Measurements from ENCODE around the gene TFIP11. TPM values are rescaled to one million over a fixed set of nuclear protein-coding genes. Genes with fewer than 3 reads are reported as not detected.

TFIP11 gene
- total and polyA plus RNA-seq, 2 of the 13 experiments (the other 11 are each of a cell fraction or from before 2014, with no cell fraction given), result 15.4 to 22.8 TPM

GRCh38 chr22:26516503-26516902 is 4.2 kb upstream of the TFIP11 start:
- ChIA-PET CTCF (ENCODE audit: low intra/inter-chr PET ratio, low total read pairs) (no interaction called here), POLR2A (no interaction called here)
- Histone ChIP-seq H3K27me3 (ENCODE audit: control insufficient read depth in 1 of 2, insufficient read depth in 2 of 2, low read length in 2 of 2) (no peaks in the 10 kb centered on the region; a peak in 1 of 5 replicates), H3K36me3 (replicated peaks in 1 of 2; ENCODE audit: control insufficient read depth in 1 of 2, insufficient read depth in 2 of 2, low read length in 2 of 2) (no peaks in the 10 kb centered on the region), H3K9ac (ENCODE audit: insufficient read depth, low read depth, low read length) (no peak overlapping the region), H2AFZ (ENCODE audit: low read length) (no peak overlapping the region), H3K4me1 (ENCODE audit: insufficient read depth, low read length) (peaks cover 29% of the 10 kb centered on the region), H3K27ac (ENCODE audit: extremely low read length, insufficient read depth, low read length) (no peak overlapping the region), H3K4me2 (ENCODE audit: low read depth, low read length) (no peak overlapping the region), H3K4me3 (replicated peaks in 1 of 3; ENCODE audit: insufficient read depth in 1 of 3, low read depth in 2 of 3, low read length in 3 of 3) (no peak overlapping the region), H3K79me2 (ENCODE audit: insufficient read depth, low read length) (peaks cover 14% of the 10 kb centered on the region), H3K9me3 (ENCODE audit: low read length) (no peaks in the 10 kb centered on the region), H4K20me1 (ENCODE audit: insufficient read depth, low read length) (no peaks in the 10 kb centered on the region)
- no peak for ATAC-seq
- WGBS (ENCODE audit: low lambda C conversion rate), result 100% methylated on average over 1 of the region's 1 CpG
- in situ Hi-C loops (cut with HindIII; ENCODE audit: extremely low pct_ligation_motif_present, low pct_unique_long_range_greater_than_20kb), result no loop called here
- DNase-seq (ENCODE audit: low spot score), result no peak
- no TSS peak for BruUV-seq (replicated peaks)
- FAIRE-seq, result no peak
- intact Hi-C loops (cut with micrococcal nuclease; ENCODE audit: unreplicated experiment), result no loop called here
- TF ChIP-seq NFE2L1 (CRISPR knock-in tag; IDR thresholded peaks at IDR 0.05; ENCODE audit: borderline replicate concordance), result no peak
- no peak for TF ChIP-seq ZFP37 (CRISPR knock-in tag; IDR thresholded peaks at IDR 0.05; ENCODE audit: borderline replicate concordance)
- no peak for TF ChIP-seq NCOA5 (CRISPR knock-in tag; IDR thresholded peaks at IDR 0.05)
- no peak for TF ChIP-seq ZNF7 (CRISPR knock-in tag; IDR thresholded peaks at IDR 0.05)
- no peak for TF ChIP-seq ZNF530 (CRISPR knock-in tag; IDR thresholded peaks at IDR 0.05; ENCODE audit: low read depth)
- no peak for TF ChIP-seq MYNN (CRISPR knock-in tag; IDR thresholded peaks at IDR 0.05; ENCODE audit: low read depth)
- TF ChIP-seq, protein P1, sequence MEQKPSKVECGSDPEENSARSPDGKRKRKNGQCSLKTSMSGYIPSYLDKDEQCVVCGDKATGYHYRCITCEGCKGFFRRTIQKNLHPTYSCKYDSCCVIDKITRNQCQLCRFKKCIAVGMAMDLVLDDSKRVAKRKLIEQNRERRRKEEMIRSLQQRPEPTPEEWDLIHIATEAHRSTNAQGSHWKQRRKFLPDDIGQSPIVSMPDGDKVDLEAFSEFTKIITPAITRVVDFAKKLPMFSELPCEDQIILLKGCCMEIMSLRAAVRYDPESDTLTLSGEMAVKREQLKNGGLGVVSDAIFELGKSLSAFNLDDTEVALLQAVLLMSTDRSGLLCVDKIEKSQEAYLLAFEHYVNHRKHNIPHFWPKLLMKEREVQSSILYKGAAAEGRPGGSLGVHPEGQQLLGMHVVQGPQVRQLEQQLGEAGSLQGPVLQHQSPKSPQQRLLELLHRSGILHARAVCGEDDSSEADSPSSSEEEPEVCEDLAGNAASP (CRISPR knock-in tag; IDR thresholded peaks at IDR 0.05; ENCODE audit: borderline replicate concordance), result no peak
- TF ChIP-seq EZH2 (conservative IDR thresholded peaks at IDR 0.05; ENCODE audit: low read depth, low read length), result no peak

DNA sequence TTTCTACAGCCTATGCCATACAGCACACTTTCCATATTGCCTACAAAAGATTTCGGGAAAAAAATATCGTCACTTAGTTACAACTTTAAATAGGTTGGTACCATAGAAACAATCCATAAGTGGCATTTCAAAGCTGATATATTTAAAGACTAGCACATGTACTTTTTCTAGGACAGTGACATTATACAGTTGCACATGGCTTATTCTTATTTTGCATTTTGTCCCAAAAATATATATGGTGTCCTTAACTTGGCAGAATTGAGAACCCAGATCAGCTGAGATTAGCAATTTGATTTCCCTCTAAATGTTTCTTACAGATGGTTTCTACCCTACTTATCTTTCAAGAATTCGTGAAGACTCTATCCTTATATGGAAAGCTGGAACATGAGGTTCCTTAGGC is 3.7 kb upstream of the TFIP11 start:
- Histone ChIP-seq H3K79me2 (ENCODE audit: insufficient read depth, low read length) (peaks cover 18% of the 10 kb centered on the region), H3K4me2 (ENCODE audit: low read depth, low read length) (no peak overlapping the region), H3K27ac (ENCODE audit: extremely low read length, insufficient read depth, low read length) (no peak overlapping the region), H3K4me1 (ENCODE audit: insufficient read depth, low read length) (peaks cover 34% of the 10 kb centered on the region), H4K20me1 (ENCODE audit: insufficient read depth, low read length) (no peaks in the 10 kb centered on the region), H3K4me3 (replicated peaks in 1 of 3; ENCODE audit: insufficient read depth in 1 of 3, low read depth in 2 of 3, low read length in 3 of 3) (no peak overlapping the region), H2AFZ (ENCODE audit: low read length) (no peak overlapping the region), H3K27me3 (ENCODE audit: control insufficient read depth in 1 of 2, insufficient read depth in 2 of 2, low read length in 2 of 2) (no peaks in the 10 kb centered on the region; a peak in 1 of 5 replicates), H3K9me3 (ENCODE audit: low read length) (no peaks in the 10 kb centered on the region), H3K9ac (ENCODE audit: insufficient read depth, low read depth, low read length) (no peak overlapping the region), H3K36me3 (replicated peaks in 1 of 2; ENCODE audit: control insufficient read depth in 1 of 2, insufficient read depth in 2 of 2, low read length in 2 of 2) (no peaks in the 10 kb centered on the region)
- intact Hi-C loops (cut with micrococcal nuclease; ENCODE audit: unreplicated experiment), result no loop called here
- no peak for DNase-seq (ENCODE audit: low spot score)
- in situ Hi-C loops (cut with HindIII; ENCODE audit: extremely low pct_ligation_motif_present, low pct_unique_long_range_greater_than_20kb), result no loop called here
- POLR2A ChIA-PET, result no interaction called here
- BruUV-seq (replicated peaks), result no TSS peak
- ATAC-seq, result no peak
- CTCF ChIA-PET (ENCODE audit: low intra/inter-chr PET ratio, low total read pairs), result no interaction called here
- WGBS (ENCODE audit: low lambda C conversion rate), result 97% methylated on average over 3 of the region's 3 CpGs
- no peak for FAIRE-seq
- no peak for TF ChIP-seq ZMYM2 (CRISPR knock-in tag; IDR thresholded peaks at IDR 0.05)
- no peak for TF ChIP-seq YY1 (IDR thresholded peaks at IDR 0.05; ENCODE audit: insufficient read depth, insufficient replicate concordance, low read depth, low read length)

Measured in HepG2 (cell line).